Measurements from ENCODE around the gene LBR. TPM values are rescaled to one million over a fixed set of nuclear protein-coding genes. Genes with fewer than 3 reads are reported as not detected.
A peak's percentile ranks its signal among the peaks of the same experiment; 100 is the strongest.

LBR gene
- total RNA-seq, 1 donor from 2014 or later: 35.8 TPM

- H3K27me3 ChIP-seq (ENCODE audit: control insufficient read depth, insufficient read depth, low read length): peaks cover 5% of the 10 kb centered on the region
- H3K36me3 ChIP-seq (ENCODE audit: control insufficient read depth, insufficient read depth, low read length): no peaks in the 10 kb centered on the region
- no peak overlapping the region for H3K4me3 ChIP-seq (ENCODE audit: low read depth, low read length)
- TF ChIP-seq CTCF (IDR thresholded peaks at IDR 0.05; ENCODE audit: insufficient read depth, low read length, severe bottlenecking): no peak
- FAIRE-seq (no peak), DNase-seq (ENCODE audit: low read depth) (no peak)
Measured at GRCh38 chr1:225451340-225451739, 23.5 kb upstream of the LBR start.

- no peak for TF ChIP-seq CTCF (IDR thresholded peaks at IDR 0.05; ENCODE audit: insufficient read depth, low read length, severe bottlenecking)
- Histone ChIP-seq H3K27me3 (ENCODE audit: control insufficient read depth, insufficient read depth, low read length) (peaks cover 5% of the 10 kb centered on the region), H3K36me3 (ENCODE audit: control insufficient read depth, insufficient read depth, low read length) (no peaks in the 10 kb centered on the region), H3K4me3 (ENCODE audit: low read depth, low read length) (no peak overlapping the region)
- FAIRE-seq (no peak), DNase-seq (ENCODE audit: low read depth) (no peak)
Measured at GRCh38 chr1:225450491-225451191, 22.8 kb upstream of the LBR start.

- DNase-seq (ENCODE audit: low read depth) (no peak), FAIRE-seq (no peak)
- TF ChIP-seq CTCF (IDR thresholded peaks at IDR 0.05; ENCODE audit: insufficient read depth, low read length, severe bottlenecking): no peak
- H3K36me3 ChIP-seq (ENCODE audit: control insufficient read depth, insufficient read depth, low read length): no peaks in the 10 kb centered on the region
- peaks cover 5% of the 10 kb centered on the region for H3K27me3 ChIP-seq (ENCODE audit: control insufficient read depth, insufficient read depth, low read length)
- H3K4me3 ChIP-seq (ENCODE audit: low read depth, low read length): no peak overlapping the region
Measured at GRCh38 chr1:225449774-225450173, 21.9 kb upstream of the LBR start.

GRCh38 chr1:225449261-225449660, 21.4 kb upstream of the LBR start:
- no peak for TF ChIP-seq CTCF (IDR thresholded peaks at IDR 0.05; ENCODE audit: insufficient read depth, low read length, severe bottlenecking)
- Histone ChIP-seq H3K27me3 (ENCODE audit: control insufficient read depth, insufficient read depth, low read length) (peaks cover 5% of the 10 kb centered on the region), H3K4me3 (ENCODE audit: low read depth, low read length) (no peak overlapping the region), H3K36me3 (ENCODE audit: control insufficient read depth, insufficient read depth, low read length) (no peaks in the 10 kb centered on the region)
- DNase-seq (ENCODE audit: low read depth) (peak; percentile 98), FAIRE-seq (no peak)

- Histone ChIP-seq H3K36me3 (ENCODE audit: control insufficient read depth, insufficient read depth, low read length) (no peaks in the 10 kb centered on the region), H3K27me3 (ENCODE audit: control insufficient read depth, insufficient read depth, low read length) (peaks cover 5% of the 10 kb centered on the region), H3K4me3 (ENCODE audit: low read depth, low read length) (no peak overlapping the region)
- DNase-seq (ENCODE audit: low read depth): no peak
- FAIRE-seq: no peak
- TF ChIP-seq CTCF (IDR thresholded peaks at IDR 0.05; ENCODE audit: insufficient read depth, low read length, severe bottlenecking): no peak
Measured at GRCh38 chr1:225448146-225448805, 20.4 kb upstream of the LBR start.

Measured in bronchial epithelial cell (primary cell).